ENCODE measurements around the gene UEVLD.

The UEVLD gene

GRCh38 chr11:18502352-18502751 lies 86.2 kb downstream of the UEVLD start:
- peaks cover 3% of the 10 kb centered on the region for H3K9me3 Mint-ChIP-seq
- H3K27ac Mint-ChIP-seq: no peak overlapping the region
- no peak overlapping the region for H3K4me3 Mint-ChIP-seq
- no peak for TF ChIP-seq CTCF (IDR thresholded peaks at IDR 0.05; ENCODE audit: unreplicated experiment in 3 of 3)
- no peaks in the 10 kb centered on the region for H3K4me1 Mint-ChIP-seq
- H3K36me3 Mint-ChIP-seq (ENCODE audit: low read depth): peaks cover 79% of the 10 kb centered on the region
- no peaks in the 10 kb centered on the region for H3K27me3 Mint-ChIP-seq (ENCODE audit: low read depth)

GRCh38 chr11:18501629-18502028 lies 86.9 kb downstream of the UEVLD start:
- Mint-ChIP-seq H3K9me3 (peaks cover 3% of the 10 kb centered on the region), H3K36me3 (ENCODE audit: low read depth) (peaks cover 76% of the 10 kb centered on the region), H3K4me3 (no peak overlapping the region), H3K27ac (no peak overlapping the region), H3K27me3 (ENCODE audit: low read depth) (no peaks in the 10 kb centered on the region), H3K4me1 (no peaks in the 10 kb centered on the region)
- TF ChIP-seq CTCF (IDR thresholded peaks at IDR 0.05; ENCODE audit: unreplicated experiment in 3 of 3): no peak

- H3K9me3 Mint-ChIP-seq: peaks cover 3% of the 10 kb centered on the region
- no peak for TF ChIP-seq CTCF (IDR thresholded peaks at IDR 0.05; ENCODE audit: unreplicated experiment in 3 of 3)
- no peaks in the 10 kb centered on the region for H3K4me1 Mint-ChIP-seq
- no peaks in the 10 kb centered on the region for H3K27me3 Mint-ChIP-seq (ENCODE audit: low read depth)
- no peak overlapping the region for H3K27ac Mint-ChIP-seq
- peaks cover 64% of the 10 kb centered on the region for H3K36me3 Mint-ChIP-seq (ENCODE audit: low read depth)
- no peak overlapping the region for H3K4me3 Mint-ChIP-seq
Measured at GRCh38 chr11:18498039-18498438, 90.5 kb downstream of the UEVLD start.

GRCh38 chr11:18495703-18496102 lies 92.8 kb downstream of the UEVLD start:
- no peak for TF ChIP-seq CTCF (IDR thresholded peaks at IDR 0.05; ENCODE audit: unreplicated experiment in 3 of 3)
- no peaks in the 10 kb centered on the region for H3K4me1 Mint-ChIP-seq
- no peaks in the 10 kb centered on the region for H3K27me3 Mint-ChIP-seq (ENCODE audit: low read depth)
- no peak overlapping the region for H3K27ac Mint-ChIP-seq
- H3K4me3 Mint-ChIP-seq: no peak overlapping the region
- H3K9me3 Mint-ChIP-seq: no peaks in the 10 kb centered on the region
- H3K36me3 Mint-ChIP-seq (ENCODE audit: low read depth): peaks cover 49% of the 10 kb centered on the region

- H3K36me3 Mint-ChIP-seq (ENCODE audit: low read depth): peaks cover 49% of the 10 kb centered on the region
- no peaks in the 10 kb centered on the region for H3K9me3 Mint-ChIP-seq
- no peaks in the 10 kb centered on the region for H3K27me3 Mint-ChIP-seq (ENCODE audit: low read depth)
- H3K27ac Mint-ChIP-seq: no peak overlapping the region
- TF ChIP-seq CTCF (IDR thresholded peaks at IDR 0.05; ENCODE audit: unreplicated experiment in 3 of 3): no peak
- no peaks in the 10 kb centered on the region for H3K4me1 Mint-ChIP-seq
- no peak overlapping the region for H3K4me3 Mint-ChIP-seq
Measured at GRCh38 chr11:18495271-18495670, 93.3 kb downstream of the UEVLD start.

- Mint-ChIP-seq H3K4me1 (no peaks in the 10 kb centered on the region), H3K36me3 (ENCODE audit: low read depth) (peaks cover 48% of the 10 kb centered on the region), H3K9me3 (no peaks in the 10 kb centered on the region), H3K27ac (no peak overlapping the region), H3K27me3 (ENCODE audit: low read depth) (no peaks in the 10 kb centered on the region), H3K4me3 (no peak overlapping the region)
- TF ChIP-seq CTCF (IDR thresholded peaks at IDR 0.05; ENCODE audit: unreplicated experiment in 3 of 3): no peak
Measured at GRCh38 chr11:18493310-18493709, 95.2 kb downstream of the UEVLD start.

All from nephron (organoid).